ES-I3 (cell line): ENCODE measurements around the gene IQSEC1.

ENCODE experiments used
- H3K36me3 ChIP-seq: 2 replicates; pipeline ENCODE4 v1.6.1; 2013; ENCODE audit warnings: mild to moderate bottlenecking, low read length, control low read depth, moderate library complexity; ENCODE audit not compliant: insufficient read depth
- H3K4me1 ChIP-seq: 2 replicates; pipeline ENCODE4 v1.6.1; 2013; ENCODE audit warnings: mild to moderate bottlenecking, control low read depth, low read length; ENCODE audit not compliant: insufficient read depth
- H3K9ac ChIP-seq: 2 replicates; pipeline ENCODE4 v1.6.1; 2013; ENCODE audit warnings: low read depth, mild to moderate bottlenecking, low read length, moderate library complexity
- H3K9me3 ChIP-seq: 2 replicates; pipeline ENCODE4 v1.6.1; 2013; ENCODE audit warnings: mild to moderate bottlenecking, low read length, moderate library complexity; ENCODE audit not compliant: control insufficient read depth, insufficient read depth

IQSEC1 gene

GRCh38 chr3:13098192-13098988 lies 25.2 kb upstream of the IQSEC1 start:
- H3K36me3 ChIP-seq = no peaks in the 10 kb centered on the region
- H3K9me3 ChIP-seq = no peaks in the 10 kb centered on the region
- H3K9ac ChIP-seq = no peak overlapping the region
- H3K4me1 ChIP-seq = peaks cover 3% of the 10 kb centered on the region; the same call in 1 of the 2 replicates

DNA sequence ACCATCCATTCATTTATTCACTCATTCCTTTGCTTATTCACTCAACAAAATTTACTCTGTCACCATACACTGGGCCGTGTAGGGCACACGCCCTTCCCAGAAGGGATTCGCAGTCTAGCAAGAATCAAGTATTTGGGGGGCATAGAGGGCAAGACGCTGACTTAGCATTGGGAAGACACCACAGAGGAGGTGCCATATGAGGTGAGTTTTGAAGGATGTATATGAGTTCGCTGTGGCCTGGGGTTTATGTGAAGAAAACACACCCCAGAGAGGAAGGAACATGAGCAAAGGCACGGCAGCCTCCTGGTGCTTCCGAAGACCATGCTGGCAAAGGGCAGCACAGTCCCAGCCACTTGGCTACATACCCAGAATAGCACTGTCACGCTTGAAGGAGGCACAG lies 23.1 kb upstream of the IQSEC1 start:
- Histone ChIP-seq H3K36me3 (no peaks in the 10 kb centered on the region), H3K9me3 (no peaks in the 10 kb centered on the region), H3K9ac (no peak overlapping the region), H3K4me1 (peaks cover 9% of the 10 kb centered on the region; the same call in 1 of the 2 replicates)

DNA sequence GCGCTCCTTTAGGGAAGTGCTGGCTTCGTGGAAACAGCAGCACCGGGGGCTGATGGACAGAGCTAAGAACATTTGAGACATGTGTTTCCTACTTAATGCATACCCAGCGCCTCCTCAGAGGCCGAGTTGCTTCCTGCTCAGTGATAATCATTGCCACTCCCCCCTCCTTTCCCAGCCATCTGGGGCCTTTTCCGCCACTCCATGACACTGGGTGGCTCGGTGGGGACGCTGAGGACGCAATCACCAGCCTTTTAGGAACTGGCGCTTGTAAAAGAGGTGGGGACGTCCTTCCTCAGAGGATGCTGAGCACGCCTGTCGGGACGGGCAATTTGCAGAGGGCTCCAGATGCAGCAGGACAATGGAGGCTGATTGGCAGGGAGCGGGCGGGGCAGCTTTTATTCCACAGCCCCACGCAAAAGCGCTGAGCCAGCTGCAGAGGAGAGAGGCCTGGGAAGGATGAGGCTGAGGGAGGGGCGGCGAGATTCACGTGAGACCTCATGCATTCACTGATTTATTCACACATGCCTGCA lies 22.2 kb upstream of the IQSEC1 start:
- Histone ChIP-seq H3K9ac (no peak overlapping the region), H3K9me3 (no peaks in the 10 kb centered on the region), H3K36me3 (no peaks in the 10 kb centered on the region), H3K4me1 (peaks cover 9% of the 10 kb centered on the region; the same call in 1 of the 2 replicates)

DNA sequence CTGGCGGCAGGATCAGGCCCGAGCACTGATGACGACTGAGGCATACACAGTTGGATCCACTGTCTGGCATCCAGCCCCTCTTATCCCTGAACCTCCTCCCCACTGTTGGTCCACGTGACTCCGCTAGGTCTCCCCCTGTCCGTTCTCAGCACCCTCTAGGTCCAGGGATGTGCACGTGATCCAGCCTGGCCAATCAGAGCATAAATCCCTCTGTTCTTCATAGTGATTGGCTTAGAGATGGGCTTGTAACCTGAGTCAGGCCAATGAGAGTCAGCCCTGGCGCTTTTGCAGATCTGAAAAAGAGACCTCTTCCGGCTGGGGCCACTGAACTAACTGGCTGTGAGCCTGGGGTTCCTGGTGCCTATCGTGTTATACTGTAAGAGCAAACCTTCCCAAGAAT lies 20.5 kb upstream of the IQSEC1 start:
- Histone ChIP-seq H3K4me1 (peaks cover 9% of the 10 kb centered on the region; the same call in 1 of the 2 replicates), H3K9me3 (no peaks in the 10 kb centered on the region), H3K36me3 (no peaks in the 10 kb centered on the region), H3K9ac (no peak overlapping the region)

- Histone ChIP-seq H3K9ac (no peak overlapping the region), H3K4me1 (peaks cover 9% of the 10 kb centered on the region; the same call in 1 of the 2 replicates), H3K36me3 (no peaks in the 10 kb centered on the region), H3K9me3 (no peaks in the 10 kb centered on the region)
Measured at GRCh38 chr3:13092621-13093617, 19.7 kb upstream of the IQSEC1 start.

- Histone ChIP-seq H3K9ac (no peak overlapping the region), H3K4me1 (peaks cover 9% of the 10 kb centered on the region; the same call in 1 of the 2 replicates), H3K9me3 (no peaks in the 10 kb centered on the region), H3K36me3 (no peaks in the 10 kb centered on the region)
Measured at GRCh38 chr3:13091898-13092611, 18.8 kb upstream of the IQSEC1 start.

DNA sequence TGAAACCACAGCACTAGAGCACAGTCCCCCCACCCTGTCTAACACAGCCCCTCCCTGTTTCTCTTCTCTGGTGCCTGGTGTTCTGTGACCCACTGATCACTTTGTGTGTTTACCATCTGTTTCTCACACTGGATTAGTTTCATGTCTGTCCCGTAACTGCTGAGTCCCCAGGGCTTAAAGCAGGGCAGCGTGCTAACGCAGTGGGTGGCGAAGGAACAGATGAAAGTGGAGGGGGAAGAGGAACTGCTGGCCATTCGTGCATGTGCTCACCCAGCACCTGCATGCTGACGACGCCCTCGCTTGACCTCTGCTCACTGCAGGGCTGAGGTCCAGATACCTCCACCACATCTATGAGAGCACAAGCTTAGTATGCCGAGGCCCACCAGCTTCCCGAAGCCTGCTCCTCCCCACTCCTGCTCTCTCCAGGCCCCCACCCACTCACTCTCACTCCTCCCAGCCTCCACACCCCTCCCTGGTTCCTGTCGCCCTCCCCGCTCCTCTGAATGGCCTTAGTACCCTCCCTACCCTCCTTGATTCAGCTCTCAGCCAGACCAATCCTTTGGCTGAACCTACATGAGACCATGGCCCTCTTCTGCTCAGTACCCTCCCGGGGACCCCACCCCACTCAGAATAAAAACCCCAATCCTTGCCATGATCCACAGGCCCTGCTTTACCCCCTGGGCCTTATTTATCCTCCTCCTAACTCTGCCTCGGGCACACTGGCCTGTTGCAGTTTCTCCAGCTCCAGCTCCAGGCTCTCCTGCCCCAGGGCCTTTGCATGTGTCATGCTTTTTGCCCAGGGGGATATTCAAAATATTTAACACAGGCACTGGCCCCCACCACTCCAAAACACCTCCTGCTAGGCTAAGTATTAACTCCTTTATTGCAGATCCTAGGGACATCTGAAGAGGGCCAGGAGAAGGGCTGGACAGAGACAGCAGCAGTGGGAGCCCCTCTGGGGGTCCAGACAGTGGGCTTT lies 15.1 kb upstream of the IQSEC1 start:
- Histone ChIP-seq H3K9me3 (no peaks in the 10 kb centered on the region), H3K9ac (no peak overlapping the region), H3K36me3 (no peaks in the 10 kb centered on the region), H3K4me1 (peaks cover 6% of the 10 kb centered on the region; the same call in 1 of the 2 replicates)

DNA sequence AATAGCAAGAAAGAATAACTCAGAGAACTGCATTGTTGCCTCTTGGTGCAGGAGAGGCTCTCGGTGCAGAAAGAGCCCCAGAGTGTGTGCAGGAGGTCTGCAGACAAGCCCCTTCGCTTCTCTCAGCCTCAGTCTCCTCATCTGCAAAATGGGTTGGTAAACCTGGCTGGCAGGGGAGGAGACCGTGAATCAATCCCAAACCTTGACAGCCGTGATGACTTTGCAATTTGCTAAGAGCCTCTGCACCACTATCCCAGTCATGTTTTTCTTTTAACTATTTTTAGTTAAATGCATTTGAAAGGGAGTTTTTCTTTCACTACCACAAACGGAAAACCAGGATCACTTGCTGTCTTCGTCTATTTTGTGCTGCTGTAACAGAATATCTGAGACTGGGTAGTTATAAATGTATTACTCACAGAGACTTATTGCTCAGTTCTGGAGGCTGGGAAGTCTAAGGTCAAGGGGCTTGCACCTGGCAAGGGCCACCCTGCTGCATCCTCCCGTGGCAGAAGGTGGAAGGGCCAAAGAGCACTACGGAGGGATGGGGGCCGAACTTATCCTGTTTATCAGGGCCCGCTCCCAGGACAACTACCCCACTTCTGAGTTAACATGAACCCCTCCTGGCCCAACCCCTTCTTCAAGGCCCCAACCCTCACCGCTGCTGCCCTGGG lies 14.2 kb upstream of the IQSEC1 start:
- Histone ChIP-seq H3K4me1 (peaks cover 2% of the 10 kb centered on the region; the same call in 1 of the 2 replicates), H3K36me3 (no peaks in the 10 kb centered on the region), H3K9ac (no peak overlapping the region), H3K9me3 (no peaks in the 10 kb centered on the region)

- H3K4me1 ChIP-seq = no peaks in the 10 kb centered on the region
- H3K9ac ChIP-seq = no peak overlapping the region
- no peaks in the 10 kb centered on the region for H3K9me3 ChIP-seq
- H3K36me3 ChIP-seq = no peaks in the 10 kb centered on the region
Measured at GRCh38 chr3:13086531-13086981, 13.3 kb upstream of the IQSEC1 start.

DNA sequence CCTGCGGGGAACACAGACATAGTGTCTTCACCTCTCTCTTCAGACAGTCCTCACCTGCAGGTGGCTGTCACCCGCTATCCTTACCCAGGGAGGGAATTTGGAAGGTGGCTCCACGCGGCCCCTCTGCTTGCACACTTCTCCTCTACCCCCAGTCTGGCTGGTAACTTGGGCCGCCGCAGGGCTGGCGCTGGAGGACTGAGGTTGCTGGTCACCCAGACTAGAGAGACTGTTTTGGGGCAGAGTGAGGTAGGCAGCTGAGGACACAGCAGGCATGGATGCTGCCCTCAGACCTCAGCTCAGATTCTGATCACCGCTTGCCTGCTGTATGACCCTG lies 12.6 kb upstream of the IQSEC1 start:
- Histone ChIP-seq H3K9ac (no peak overlapping the region), H3K36me3 (no peaks in the 10 kb centered on the region), H3K4me1 (no peaks in the 10 kb centered on the region), H3K9me3 (no peaks in the 10 kb centered on the region)

DNA sequence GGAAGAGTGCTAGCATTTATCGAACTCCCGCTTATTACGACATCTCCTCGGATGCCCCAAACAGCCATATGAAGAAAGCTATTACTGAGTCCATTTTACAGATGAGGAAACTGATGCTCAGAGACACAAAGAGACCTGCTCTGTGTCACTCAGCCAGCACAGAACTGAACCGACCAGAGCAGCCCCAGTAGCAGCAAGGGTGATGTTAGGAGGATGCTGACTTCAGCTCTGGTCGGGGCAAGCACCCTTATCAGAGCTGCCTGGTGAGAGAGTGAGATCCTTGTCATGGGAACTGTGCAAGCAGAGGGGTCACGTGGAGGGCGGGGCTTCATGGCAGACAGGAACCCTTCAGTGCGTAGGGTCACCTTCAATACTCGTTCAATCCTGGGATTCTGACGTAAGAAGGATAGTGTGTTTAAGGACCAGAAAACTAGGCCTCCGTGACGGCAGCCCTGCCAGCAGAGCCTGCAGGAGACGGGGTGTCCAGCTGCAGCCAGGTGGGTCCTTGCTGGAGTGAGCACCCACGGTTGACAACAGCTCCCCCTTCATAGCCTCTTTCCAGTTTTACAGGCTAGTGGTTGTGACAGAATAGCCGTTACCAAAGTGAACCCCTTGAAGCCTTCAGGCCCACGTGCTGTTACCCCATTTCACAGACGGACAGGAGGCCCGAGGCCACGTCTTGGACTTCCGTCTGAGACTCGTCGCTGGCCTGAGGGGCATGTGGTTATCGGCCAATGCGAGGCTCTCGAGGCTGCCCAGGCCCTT lies 12.0 kb upstream of the IQSEC1 start:
- Histone ChIP-seq H3K36me3 (no peaks in the 10 kb centered on the region), H3K4me1 (peaks cover 3% of the 10 kb centered on the region; the same call in 1 of the 2 replicates), H3K9ac (no peak overlapping the region), H3K9me3 (no peaks in the 10 kb centered on the region)

DNA sequence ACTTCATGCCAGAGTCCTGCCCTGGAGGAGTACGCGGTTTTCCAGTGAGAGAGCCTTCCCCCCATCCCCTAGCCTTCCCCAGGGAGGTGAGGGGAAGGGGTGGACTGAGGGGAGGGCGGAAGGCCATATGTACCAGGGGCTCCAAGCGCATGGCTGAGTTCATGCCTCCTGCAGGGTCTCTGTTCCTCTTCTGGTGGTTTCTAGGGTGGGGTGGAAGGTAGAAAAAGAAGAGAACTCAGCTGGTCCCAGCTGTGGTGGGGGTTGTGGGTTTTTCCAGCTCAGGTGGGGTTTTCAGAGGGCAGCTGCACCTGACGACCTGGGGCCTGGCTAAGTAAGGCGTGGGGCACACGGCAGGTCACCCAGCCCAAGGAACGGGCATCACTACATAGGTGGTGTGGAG lies 10.7 kb upstream of the IQSEC1 start:
- Histone ChIP-seq H3K36me3 (no peaks in the 10 kb centered on the region), H3K9ac (no peak overlapping the region), H3K9me3 (no peaks in the 10 kb centered on the region), H3K4me1 (peaks cover 4% of the 10 kb centered on the region; the same call in 1 of the 2 replicates)
